ENCODE results near the gene GPR63.
"Not testable (repeated sequence)": the region's sequence is repeated elsewhere in the genome, so short reads cannot be mapped to it uniquely, and the experiment has no call there.

The GPR63 gene

GRCh38 chr6:96837081-96837971 is at the start of gene GPR63:
Gene GPR63 (minus strand): TSS chr6:96837477. CDS start chr6:96799731, 37,746 bp downstream.
- TF ChIP-seq CTCF (IDR thresholded peaks at IDR 0.05; ENCODE audit: low read depth, low read length): no peak; the same call in 1 of the 2 replicates
- DNase-seq (ENCODE audit: extremely low read depth, low read depth): peak; percentile 18

GRCh38 chr6:96886519-96886918 is 49.2 kb upstream of the GPR63 start:
- no peak for TF ChIP-seq CTCF (IDR thresholded peaks at IDR 0.05; ENCODE audit: low read depth, low read length)
- DNase-seq (ENCODE audit: extremely low read depth, low read depth): no peak

GRCh38 chr6:96885187-96885631 is 47.9 kb upstream of the GPR63 start:
- not testable (repeated sequence) for DNase-seq (ENCODE audit: extremely low read depth, low read depth)

- TF ChIP-seq CTCF (IDR thresholded peaks at IDR 0.05; ENCODE audit: low read depth, low read length): no peak
- DNase-seq (ENCODE audit: extremely low read depth, low read depth): no peak
Observed at GRCh38 chr6:96878143-96878542, 40.9 kb upstream of the GPR63 start.

- TF ChIP-seq CTCF (IDR thresholded peaks at IDR 0.05; ENCODE audit: low read depth, low read length): no peak
- DNase-seq (ENCODE audit: extremely low read depth, low read depth): no peak
Observed at GRCh38 chr6:96876886-96877545, 39.7 kb upstream of the GPR63 start.

- TF ChIP-seq CTCF (IDR thresholded peaks at IDR 0.05; ENCODE audit: low read depth, low read length): no peak
- DNase-seq (ENCODE audit: extremely low read depth, low read depth): no peak
Observed at GRCh38 chr6:96872976-96873375, 35.7 kb upstream of the GPR63 start.

GRCh38 chr6:96865055-96865405 is 27.8 kb upstream of the GPR63 start:
- TF ChIP-seq CTCF (IDR thresholded peaks at IDR 0.05; ENCODE audit: low read depth, low read length): no peak
- DNase-seq (ENCODE audit: extremely low read depth, low read depth): no peak
